Skeletal muscle tissue (tissue), 4 donors: ENCODE results near the gene ESF1. TPM values are rescaled to one million over a fixed set of nuclear protein-coding genes. Genes with fewer than 3 reads are reported as not detected.
"Not testable (repeated sequence)": the region's sequence is repeated elsewhere in the genome, so short reads cannot be mapped to it uniquely, and the experiment has no call there.

Source experiments
- H3K27ac ChIP-seq: one replicate; pipeline ENCODE4 v1.7.0; 2013; ENCODE audit warnings: mild to moderate bottlenecking, low read depth, low read length, inconsistent platforms
- H3K27me3 ChIP-seq, 3 donors: one replicate each; pipeline ENCODE4 v1.7.0; 2013; ENCODE audit warnings: low read length in 3 of 3; ENCODE audit not compliant: control insufficient read depth in 3 of 3, insufficient read depth in 3 of 3
- H3K36me3 ChIP-seq, 3 donors: one replicate each; pipeline ENCODE4 v1.7.0; 2013; ENCODE audit warnings: low read length in 3 of 3; ENCODE audit not compliant: control insufficient read depth in 3 of 3, insufficient read depth in 3 of 3
- H3K4me1 ChIP-seq, 3 donors: one replicate each; pipeline ENCODE4 v1.7.0; 2013; ENCODE audit warnings: low read length in 3 of 3, mild to moderate bottlenecking in 3 of 3; ENCODE audit not compliant: control insufficient read depth in 3 of 3, insufficient read depth in 3 of 3
- H3K4me3 ChIP-seq, 3 donors: one replicate each; pipeline ENCODE4 v1.7.0; 2013; ENCODE audit warnings: low read length in 3 of 3
- H3K9ac ChIP-seq, 3 donors: one replicate each; pipeline ENCODE4 v1.7.0; 2013; ENCODE audit warnings: low read length in 3 of 3, mild to moderate bottlenecking in 3 of 3, moderate library complexity in 2 of 3, low read depth in 1 of 3
- H3K9me3 ChIP-seq, 3 donors: one replicate each; pipeline ENCODE4 v1.7.0; 2013; ENCODE audit warnings: low read length in 3 of 3; ENCODE audit not compliant: control insufficient read depth in 3 of 3
- total RNA-seq: library from RNA; depleted of rRNA; stranded (reverse); fragments of >200 nt; gene quantifications from one replicate; pipeline ENCODE4 v1.2.3, GENCODE V29; 2014
- donor health status: Osteomylitis.

The ESF1 gene
- total RNA-seq, 1 donor from 2014 or later, result 5.7 TPM

- Histone ChIP-seq H3K36me3 (peaks cover 0 to 3% (median 2%) of the 10 kb centered on the region in 3 donors), H3K9ac (no peak overlapping the region), H3K27me3 (no peaks in the 10 kb centered on the region)
Measured at GRCh38 chr20:13749811-13750210, 34.9 kb downstream of the ESF1 start.

GRCh38 chr20:13745784-13746183 lies 38.9 kb downstream of the ESF1 start:
- Histone ChIP-seq H3K9ac (no peak overlapping the region), H3K4me3 (no peak overlapping the region), H3K4me1 (no peaks in the 10 kb centered on the region), H3K9me3 (no peaks in the 10 kb centered on the region), H3K27ac (no peak overlapping the region), H3K36me3 (peaks cover 0 to 12% (median 11%) of the 10 kb centered on the region in 3 donors), H3K27me3 (no peaks in the 10 kb centered on the region)

More at GRCh38 chr20:13749811-13750210, 34.9 kb downstream of the ESF1 start:
- Histone ChIP-seq H3K4me1 (no peaks in the 10 kb centered on the region), H3K9me3 (no peaks in the 10 kb centered on the region), H3K4me3 (no peak overlapping the region), H3K27ac (no peak overlapping the region)

GRCh38 chr20:13744352-13744751 lies 40.4 kb downstream of the ESF1 start:
- no peaks in the 10 kb centered on the region for H3K9me3 ChIP-seq
- H3K27ac ChIP-seq, result no peak overlapping the region
- no peaks in the 10 kb centered on the region for H3K4me1 ChIP-seq
- H3K9ac ChIP-seq, result no peak overlapping the region
- H3K27me3 ChIP-seq, result no peaks in the 10 kb centered on the region
- no peak overlapping the region for H3K4me3 ChIP-seq
- H3K36me3 ChIP-seq, result peaks cover 0 to 15% (median 13%) of the 10 kb centered on the region in 3 donors

GRCh38 chr20:13741879-13742278 lies 42.8 kb downstream of the ESF1 start:
- no peak overlapping the region for H3K4me3 ChIP-seq
- H3K9ac ChIP-seq, result no peak overlapping the region
- no peak overlapping the region for H3K27ac ChIP-seq
- H3K36me3 ChIP-seq, result peaks cover 0 to 15% (median 13%) of the 10 kb centered on the region in 3 donors
- H3K27me3 ChIP-seq, result no peaks in the 10 kb centered on the region
- no peaks in the 10 kb centered on the region for H3K9me3 ChIP-seq
- H3K4me1 ChIP-seq, result peaks cover 0 to 2% (median 0%) of the 10 kb centered on the region in 3 donors

- Histone ChIP-seq H3K4me1 (peaks cover 0 to 9% (median 0%) of the 10 kb centered on the region in 3 donors), H3K27ac (no peak overlapping the region), H3K27me3 (no peaks in the 10 kb centered on the region), H3K4me3 (no peak overlapping the region), H3K9me3 (no peaks in the 10 kb centered on the region), H3K9ac (no peak overlapping the region), H3K36me3 (peaks cover 0 to 15% (median 13%) of the 10 kb centered on the region in 3 donors)
Measured at GRCh38 chr20:13739731-13740649, 44.7 kb downstream of the ESF1 start.

GRCh38 chr20:13738187-13738586 lies 46.5 kb downstream of the ESF1 start:
- H3K27me3 ChIP-seq, H3K9me3 ChIP-seq, H3K27ac ChIP-seq, H3K9ac ChIP-seq, H3K4me3 ChIP-seq, H3K4me1 ChIP-seq: not testable (repeated sequence)
- H3K36me3 ChIP-seq, result peaks cover 2 to 16% (median 13%) of the 10 kb centered on the region in 3 donors

- Histone ChIP-seq H3K27me3 (no peaks in the 10 kb centered on the region), H3K4me1 (peaks cover 0 to 9% (median 0%) of the 10 kb centered on the region in 3 donors), H3K9me3 (no peaks in the 10 kb centered on the region), H3K9ac (no peak overlapping the region), H3K4me3 (no peak overlapping the region), H3K36me3 (peaks cover 9 to 27% (median 24%) of the 10 kb centered on the region in 3 donors), H3K27ac (peak overlapping the region; percentile 23)
Measured at GRCh38 chr20:13736436-13737191, 48.1 kb downstream of the ESF1 start.

- Histone ChIP-seq H3K9me3 (no peaks in the 10 kb centered on the region), H3K27me3 (no peaks in the 10 kb centered on the region), H3K4me1 (peaks cover 0 to 9% (median 0%) of the 10 kb centered on the region in 3 donors), H3K27ac (no peak overlapping the region), H3K4me3 (no peak overlapping the region), H3K36me3 (peaks cover 10 to 25% (median 18%) of the 10 kb centered on the region in 3 donors), H3K9ac (no peak overlapping the region)
Measured at GRCh38 chr20:13735826-13736225, 48.9 kb downstream of the ESF1 start.

GRCh38 chr20:13723011-13723410 lies 61.7 kb downstream of the ESF1 start:
- Histone ChIP-seq H3K4me3 (no peak overlapping the region), H3K36me3 (peaks cover 5 to 9% (median 6%) of the 10 kb centered on the region in 3 donors), H3K9ac (no peak overlapping the region), H3K27ac (peak overlapping the region; percentile 41), H3K4me1 (no peaks in the 10 kb centered on the region), H3K9me3 (no peaks in the 10 kb centered on the region), H3K27me3 (no peaks in the 10 kb centered on the region)

GRCh38 chr20:13718171-13718570 lies 66.5 kb downstream of the ESF1 start:
- no peak overlapping the region for H3K27ac ChIP-seq
- peaks cover 10 to 20% (median 20%) of the 10 kb centered on the region in 3 donors for H3K36me3 ChIP-seq
- H3K4me3 ChIP-seq, result no peak overlapping the region
- H3K9ac ChIP-seq, result no peak overlapping the region
- H3K27me3 ChIP-seq, result no peaks in the 10 kb centered on the region
- no peaks in the 10 kb centered on the region for H3K4me1 ChIP-seq
- H3K9me3 ChIP-seq, result no peaks in the 10 kb centered on the region
